ENCODE measurements around the gene APOBEC3H. TPM values are rescaled to one million over a fixed set of nuclear protein-coding genes. Genes with fewer than 3 reads are reported as not detected.

The APOBEC3H gene
- total and polyA plus RNA-seq, 2 experiments from 2014 or later = not detected

- Mint-ChIP-seq H3K27ac (no peak overlapping the region), H3K4me3 (peak overlapping the region; percentile 59), H3K36me3 (ENCODE audit: low read depth) (no peaks in the 10 kb centered on the region), H3K4me1 (peaks cover 26% of the 10 kb centered on the region), H3K27me3 (ENCODE audit: insufficient read depth, low read depth, poor library complexity) (peaks cover 33% of the 10 kb centered on the region), H3K9me3 (no peaks in the 10 kb centered on the region)
- H2AFZ ChIP-seq = no peak overlapping the region
- peaks cover 27% of the 10 kb centered on the region for H3K27me3 ChIP-seq (ENCODE audit: insufficient read depth)
- no peak for DNase-seq (ENCODE audit: low spot score)
- no peak overlapping the region for H3K27ac ChIP-seq (ENCODE audit: low read depth)
- H3K36me3 ChIP-seq (ENCODE audit: insufficient read depth) = no peaks in the 10 kb centered on the region
- no peaks in the 10 kb centered on the region for H4K20me1 ChIP-seq (replicated peaks; ENCODE audit: insufficient read depth)
- H3K79me2 ChIP-seq (replicated peaks; ENCODE audit: insufficient read depth) = no peaks in the 10 kb centered on the region
- H3K4me1 ChIP-seq (ENCODE audit: insufficient read depth) = peaks cover 28% of the 10 kb centered on the region
- TF ChIP-seq REST (IDR thresholded peaks at IDR 0.05; ENCODE audit: unreplicated experiment) = no peak
- no peak for TF ChIP-seq EZH2 (IDR thresholded peaks at IDR 0.05; ENCODE audit: low read depth, unreplicated experiment)
- no peak for TF ChIP-seq EZH2phosphoT487 (IDR thresholded peaks at IDR 0.05; ENCODE audit: unreplicated experiment)
- no peak for TF ChIP-seq ZNF114 (CRISPR knock-in tag; IDR thresholded peaks at IDR 0.05)
- no peak for TF ChIP-seq ZNF462 (CRISPR knock-in tag; IDR thresholded peaks at IDR 0.05)
- no peak for TF ChIP-seq CTCF (conservative IDR thresholded peaks at IDR 0.05; ENCODE audit: low read depth in 2 of 2)
- no peak for TF ChIP-seq JUNB (IDR thresholded peaks at IDR 0.05; ENCODE audit: unreplicated experiment)
- no peak for TF ChIP-seq NANOG (IDR thresholded peaks at IDR 0.05; ENCODE audit: borderline replicate concordance)
- no peak for TF ChIP-seq ZNF331 (CRISPR knock-in tag; IDR thresholded peaks at IDR 0.05; ENCODE audit: low read depth)
- TF ChIP-seq ETS1 (IDR thresholded peaks at IDR 0.05) = no peak
- no peak for TF ChIP-seq POLR2AphosphoS5 (IDR thresholded peaks at IDR 0.05; ENCODE audit: low read depth)
- 0 out of 2 replicates have a peak, but pooled peaks cover 11% of the 10 kb centered on the region for H3F3A ChIP-seq (replicated peaks; ENCODE audit: low read depth)
- H3K4me3 ChIP-seq = peak overlapping the region; percentile 73
- no peaks in the 10 kb centered on the region for H3K9me2 ChIP-seq (ENCODE audit: insufficient read depth)
- H3K4me2 ChIP-seq = peak overlapping the region; percentile 84
- ATAC-seq = peak; percentile 37
These were observed 55.0 kb downstream of the APOBEC3H start for GRCh38 chr22:39152024-39152510.
